ENCODE measurements around the gene APRT. TPM values are rescaled to one million over a fixed set of nuclear protein-coding genes. Genes with fewer than 3 reads are reported as not detected.

Gene APRT
- total and polyA plus RNA-seq, 9 of the 15 experiments (the other 6 are each of a cell fraction or from before 2014, with no cell fraction given): 41.7 to 409 (median 146) TPM

GRCh38 chr16:88785106-88785924 is 26.4 kb downstream of the APRT start, which contains the start of gene PIEZO1 (continued):
- TF ChIP-seq, protein P1, sequence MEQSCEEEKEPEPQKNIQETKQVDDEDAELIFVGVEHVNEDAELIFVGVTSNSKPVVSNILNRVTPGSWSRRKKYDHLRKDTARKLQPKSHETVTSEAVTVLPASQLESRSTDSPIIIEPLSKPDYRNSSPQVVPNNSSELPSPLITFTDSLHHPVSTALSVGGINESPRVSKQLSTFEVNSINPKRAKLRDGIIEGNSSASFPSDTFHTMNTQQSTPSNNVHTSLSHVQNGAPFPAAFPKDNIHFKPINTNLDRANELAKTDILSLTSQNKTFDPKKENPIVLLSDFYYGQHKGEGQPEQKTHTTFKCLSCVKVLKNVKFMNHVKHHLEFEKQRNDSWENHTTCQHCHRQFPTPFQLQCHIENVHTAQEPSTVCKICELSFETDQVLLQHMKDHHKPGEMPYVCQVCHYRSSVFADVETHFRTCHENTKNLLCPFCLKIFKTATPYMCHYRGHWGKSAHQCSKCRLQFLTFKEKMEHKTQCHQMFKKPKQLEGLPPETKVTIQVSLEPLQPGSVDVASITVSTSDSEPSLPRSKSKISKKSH (CRISPR knock-in tag; IDR thresholded peaks at IDR 0.05): no peak
- no peak for TF ChIP-seq RBM25 (IDR thresholded peaks at IDR 0.05; ENCODE audit: low read depth, low read length, severe bottlenecking)
- TF ChIP-seq PCBP2 (IDR thresholded peaks at IDR 0.05; ENCODE audit: low read depth, low read length, poor library complexity, severe bottlenecking): no peak
- no peak for TF ChIP-seq TCF15 (CRISPR knock-in tag; IDR thresholded peaks at IDR 0.05)
- peak; percentile 81 for TF ChIP-seq KLF13 (tag; IDR thresholded peaks at IDR 0.05; ENCODE audit: borderline replicate concordance, low read depth)
- TF ChIP-seq U2AF1 (optimal IDR thresholded peaks at IDR 0.05; ENCODE audit: low read depth, low read length): no peak
- peak; percentile 96 for TF ChIP-seq PCBP1 (IDR thresholded peaks at IDR 0.05; ENCODE audit: low read depth, low read length, poor library complexity, severe bottlenecking)
- peak; percentile 76; the same call in 1 of the 2 replicates for TF ChIP-seq PHF8 (IDR thresholded peaks at IDR 0.05; ENCODE audit: borderline replicate concordance, low read length)
- TF ChIP-seq ZBTB2 (IDR thresholded peaks at IDR 0.05): peak; percentile 78
- TF ChIP-seq FOXP4 (CRISPR knock-in tag; IDR thresholded peaks at IDR 0.05; ENCODE audit: borderline replicate concordance): peak; percentile 91; the same call in 1 of the 2 replicates
- TF ChIP-seq USF1 (CRISPR knock-in tag; IDR thresholded peaks at IDR 0.05): peak; percentile 18; the same call in 1 of the 2 replicates
- peak; percentile 97 for TF ChIP-seq GTF2A2 (tag; IDR thresholded peaks at IDR 0.05)
- peak; percentile 93 for TF ChIP-seq ZBTB7A (IDR thresholded peaks at IDR 0.05; ENCODE audit: borderline replicate concordance, control insufficient read depth, low read depth, low read length)
- TF ChIP-seq ZNF232 (CRISPR knock-in tag; IDR thresholded peaks at IDR 0.05): peak; percentile 88; the same call in 1 of the 2 replicates
- peak; percentile 100 for TF ChIP-seq GATAD2B (IDR thresholded peaks at IDR 0.05; ENCODE audit: borderline replicate concordance)
- TF ChIP-seq ZNF3 (CRISPR knock-in tag; IDR thresholded peaks at IDR 0.05): no peak
- TF ChIP-seq ZNF408 (CRISPR knock-in tag; IDR thresholded peaks at IDR 0.05; ENCODE audit: low read depth): no peak
